WTC11 (cell line): ENCODE data around the gene HIPK2.

Experiments used
- KAT7 ChIP-seq: sonication (generic); formaldehyde crosslinking; IDR thresholded peaks from 2 replicates; pipeline ENCODE4 v1.8.1; 2023; ENCODE audit warnings: missing genetic modification reagents, mild to moderate bottlenecking, borderline replicate concordance
- SP1 ChIP-seq: sonication (generic); formaldehyde crosslinking; conservative IDR thresholded peaks from 2 replicates; pipeline ENCODE4 v1.8.1; 2022; ENCODE audit warnings: missing genetic modification reagents
- TF ChIP-seq, protein P1 (sequence below): sonication (generic); formaldehyde crosslinking; IDR thresholded peaks from 2 replicates; pipeline ENCODE4 v1.8.0; 2022; ENCODE audit warnings: mild to moderate bottlenecking, missing genetic modification reagents
- TF ChIP-seq, protein P2 (sequence below): sonication (generic); formaldehyde crosslinking; IDR thresholded peaks from 2 replicates; pipeline ENCODE4 v1.8.0; 2022; ENCODE audit warnings: mild to moderate bottlenecking, missing genetic modification reagents
- TF ChIP-seq, protein P3 (sequence below): fragments of 200-600 bp; IDR thresholded peaks from 2 replicates; pipeline ENCODE4 v1.8.0; 2022; ENCODE audit warnings: antibody characterized with exemption
- TF ChIP-seq, protein P4 (sequence below): sonication (generic); formaldehyde crosslinking; IDR thresholded peaks from 2 replicates; pipeline ENCODE4 v1.8.1; 2022; ENCODE audit warnings: missing genetic modification reagents, borderline replicate concordance

DNA sequence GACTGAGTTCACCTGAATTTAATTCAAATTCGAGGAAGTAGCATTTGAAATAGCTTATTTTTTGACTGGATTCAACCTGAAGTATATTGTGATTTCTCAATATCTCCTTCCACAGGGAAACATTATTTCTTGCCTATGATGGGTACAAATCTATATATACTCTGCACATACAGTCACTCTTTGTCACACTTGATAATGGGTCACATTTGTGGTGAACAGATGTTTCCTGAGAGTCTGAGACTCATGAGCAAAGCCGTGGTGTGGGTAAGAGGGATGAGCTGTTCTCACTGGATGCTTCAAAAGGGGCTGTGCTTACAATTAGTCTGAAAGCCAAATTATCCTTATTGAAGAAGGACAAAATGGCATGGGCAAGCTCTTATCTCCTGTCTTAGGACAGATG is 33.3 kb upstream of the HIPK2 start:
- TF ChIP-seq, protein P1, sequence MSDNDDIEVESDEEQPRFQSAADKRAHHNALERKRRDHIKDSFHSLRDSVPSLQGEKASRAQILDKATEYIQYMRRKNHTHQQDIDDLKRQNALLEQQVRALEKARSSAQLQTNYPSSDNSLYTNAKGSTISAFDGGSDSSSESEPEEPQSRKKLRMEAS (CRISPR knock-in tag): no peak
- TF ChIP-seq SP1 (CRISPR knock-in tag) (no peak), KAT7 (CRISPR knock-in tag) (no peak)
- TF ChIP-seq, protein P2, sequence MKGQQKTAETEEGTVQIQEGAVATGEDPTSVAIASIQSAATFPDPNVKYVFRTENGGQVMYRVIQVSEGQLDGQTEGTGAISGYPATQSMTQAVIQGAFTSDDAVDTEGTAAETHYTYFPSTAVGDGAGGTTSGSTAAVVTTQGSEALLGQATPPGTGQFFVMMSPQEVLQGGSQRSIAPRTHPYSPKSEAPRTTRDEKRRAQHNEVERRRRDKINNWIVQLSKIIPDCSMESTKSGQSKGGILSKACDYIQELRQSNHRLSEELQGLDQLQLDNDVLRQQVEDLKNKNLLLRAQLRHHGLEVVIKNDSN (CRISPR knock-in tag): no peak
- TF ChIP-seq, protein P3, sequence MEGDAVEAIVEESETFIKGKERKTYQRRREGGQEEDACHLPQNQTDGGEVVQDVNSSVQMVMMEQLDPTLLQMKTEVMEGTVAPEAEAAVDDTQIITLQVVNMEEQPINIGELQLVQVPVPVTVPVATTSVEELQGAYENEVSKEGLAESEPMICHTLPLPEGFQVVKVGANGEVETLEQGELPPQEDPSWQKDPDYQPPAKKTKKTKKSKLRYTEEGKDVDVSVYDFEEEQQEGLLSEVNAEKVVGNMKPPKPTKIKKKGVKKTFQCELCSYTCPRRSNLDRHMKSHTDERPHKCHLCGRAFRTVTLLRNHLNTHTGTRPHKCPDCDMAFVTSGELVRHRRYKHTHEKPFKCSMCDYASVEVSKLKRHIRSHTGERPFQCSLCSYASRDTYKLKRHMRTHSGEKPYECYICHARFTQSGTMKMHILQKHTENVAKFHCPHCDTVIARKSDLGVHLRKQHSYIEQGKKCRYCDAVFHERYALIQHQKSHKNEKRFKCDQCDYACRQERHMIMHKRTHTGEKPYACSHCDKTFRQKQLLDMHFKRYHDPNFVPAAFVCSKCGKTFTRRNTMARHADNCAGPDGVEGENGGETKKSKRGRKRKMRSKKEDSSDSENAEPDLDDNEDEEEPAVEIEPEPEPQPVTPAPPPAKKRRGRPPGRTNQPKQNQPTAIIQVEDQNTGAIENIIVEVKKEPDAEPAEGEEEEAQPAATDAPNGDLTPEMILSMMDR: no peak
- TF ChIP-seq, protein P4, sequence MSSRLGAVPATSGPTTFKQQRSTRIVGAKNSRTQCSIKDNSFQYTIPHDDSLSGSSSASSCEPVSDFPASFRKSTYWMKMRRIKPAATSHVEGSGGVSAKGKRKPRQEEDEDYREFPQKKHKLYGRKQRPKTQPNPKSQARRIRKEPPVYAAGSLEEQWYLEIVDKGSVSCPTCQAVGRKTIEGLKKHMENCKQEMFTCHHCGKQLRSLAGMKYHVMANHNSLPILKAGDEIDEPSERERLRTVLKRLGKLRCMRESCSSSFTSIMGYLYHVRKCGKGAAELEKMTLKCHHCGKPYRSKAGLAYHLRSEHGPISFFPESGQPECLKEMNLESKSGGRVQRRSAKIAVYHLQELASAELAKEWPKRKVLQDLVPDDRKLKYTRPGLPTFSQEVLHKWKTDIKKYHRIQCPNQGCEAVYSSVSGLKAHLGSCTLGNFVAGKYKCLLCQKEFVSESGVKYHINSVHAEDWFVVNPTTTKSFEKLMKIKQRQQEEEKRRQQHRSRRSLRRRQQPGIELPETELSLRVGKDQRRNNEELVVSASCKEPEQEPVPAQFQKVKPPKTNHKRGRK (CRISPR knock-in tag): no peak
